Endothelial cell of umbilical vein (primary cell): ENCODE results near the gene CNTNAP2. TPM values are rescaled to one million over a fixed set of nuclear protein-coding genes. Genes with fewer than 3 reads are reported as not detected.

Experiments
- BruUV-seq: library from RNA; stranded (reverse); fragments of 400-500 nt; replicated peaks from 2 replicates; lab custom pipeline; 2021; lab: Mats Ljungman, UMichigan
- CTCF ChIA-PET: fragments of 300-600, 350-600 bp; sonication (Branson Sonifier 250); formaldehyde crosslinking; loops from one replicate; lab custom pipeline; 2021; ENCODE audit warnings: antibody characterized with exemption, inconsistent platforms; lab: Charles Lee
- POLR2A ChIA-PET: fragments of 300-600, 350-600 bp; sonication (Branson Sonifier 250); formaldehyde crosslinking; loops from one replicate; lab custom pipeline; 2021; ENCODE audit warnings: antibody characterized with exemption, inconsistent platforms; lab: Charles Lee
- DNase-seq: peaks from one replicate; pipeline ENCODE4 v3.0.0-alpha.2; 2011; ENCODE audit warnings: low read depth, low spot score
- FAIRE-seq: peaks from 2 replicates; lab custom pipeline; 2011; peaks lifted over from hg19 to GRCh38; lab: Jason Lieb, UNC
- H2AFZ ChIP-seq: 2 replicates; pipeline ENCODE4 v1.6.0; 2012; ENCODE audit warnings: low read depth, low read length, control low read depth, inconsistent platforms
- H3K27ac ChIP-seq: 2 replicates; pipeline ENCODE4 v1.5.1; 2011; ENCODE audit warnings: low read depth, mild to moderate bottlenecking, control low read depth, low read length, moderate library complexity; ENCODE audit not compliant: insufficient read depth
- H3K27me3 ChIP-seq, 2 experiments: 2 replicates each; pipeline versions ENCODE4 v1.6.0 to v1.6.1; 2011; ENCODE audit warnings: low read length in 2 of 2, mixed read lengths in 1 of 2; ENCODE audit not compliant: control insufficient read depth in 2 of 2, insufficient read depth in 2 of 2
- H3K36me3 ChIP-seq, 2 experiments: 2 replicates in 1 of 2; 3 replicates in 1 of 2; pipeline ENCODE4 v1.5.1; 2011; ENCODE audit warnings: low read length in 2 of 2, mild to moderate bottlenecking in 1 of 2, moderate library complexity in 1 of 2; ENCODE audit not compliant: control insufficient read depth in 2 of 2, insufficient read depth in 2 of 2; ENCODE audit errors: extremely low read depth in 1 of 2
- H3K4me1 ChIP-seq: 3 replicates; pipeline ENCODE4 v1.5.1; 2011; ENCODE audit warnings: mild to moderate bottlenecking, low read length; ENCODE audit not compliant: control insufficient read depth, insufficient read depth; ENCODE audit errors: extremely low read depth
- H3K4me2 ChIP-seq: 2 replicates; pipeline ENCODE4 v1.6.1; 2011; ENCODE audit warnings: low read length, control low read depth, mixed read lengths; ENCODE audit not compliant: insufficient read depth
- H3K4me3 ChIP-seq, 3 experiments: fragments of 200-600 bp in 1 of 3; sonication (generic), shearing (Covaris generic) in 1 of 3; replicated peaks in 1 of 3; 2 replicates each; pipeline ENCODE4 v1.5.1; 2011 to 2016; ENCODE audit warnings: control low read depth in 3 of 3, low read length in 3 of 3, mild to moderate bottlenecking in 2 of 3, inconsistent platforms in 1 of 3, low read depth in 1 of 3, moderate library complexity in 1 of 3; ENCODE audit not compliant: insufficient read depth in 1 of 3
- H3K79me2 ChIP-seq: 2 replicates; pipeline ENCODE4 v1.6.0; 2012; ENCODE audit warnings: low read length, inconsistent platforms; ENCODE audit not compliant: control insufficient read depth, insufficient read depth
- H3K9ac ChIP-seq: replicated peaks from 2 replicates; pipeline ENCODE3; 2011; ENCODE audit warnings: low read length, control low read depth; ENCODE audit not compliant: insufficient read depth; ENCODE audit errors: extremely low read depth
- H3K9me1 ChIP-seq: replicated peaks from 3 replicates; pipeline ENCODE4 v1.6.0; 2011; ENCODE audit warnings: mild to moderate bottlenecking, low read length; ENCODE audit not compliant: control insufficient read depth, insufficient read depth; ENCODE audit errors: extremely low read depth
- H3K9me3 ChIP-seq: replicated peaks from 2 replicates; pipeline ENCODE4 v1.5.1; 2012; ENCODE audit warnings: low read length, inconsistent platforms; ENCODE audit not compliant: control insufficient read depth, insufficient read depth
- H4K20me1 ChIP-seq: replicated peaks from 2 replicates; pipeline ENCODE3; 2011; ENCODE audit warnings: mild to moderate bottlenecking, low read length; ENCODE audit not compliant: control insufficient read depth, insufficient read depth; ENCODE audit errors: extremely low read depth
- EZH2 ChIP-seq: IDR thresholded peaks from 2 replicates; pipeline ENCODE4 v1.6.1; 2012; ENCODE audit warnings: borderline replicate concordance, low read depth, mild to moderate bottlenecking, moderate library complexity, low read length, inconsistent platforms; ENCODE audit not compliant: severe bottlenecking
- FOS ChIP-seq: IDR thresholded peaks from 2 replicates; pipeline ENCODE4 v1.6.1; 2011; ENCODE audit warnings: mild to moderate bottlenecking, low read length, moderate library complexity, borderline replicate concordance; ENCODE audit not compliant: insufficient read depth
- GATA2 ChIP-seq: IDR thresholded peaks from 2 replicates; pipeline ENCODE4 v1.7.0; 2011; ENCODE audit warnings: low read depth, mild to moderate bottlenecking, moderate library complexity, mixed read lengths, low read length; ENCODE audit not compliant: insufficient read length, insufficient read depth
- JUN ChIP-seq: IDR thresholded peaks from 2 replicates; pipeline ENCODE4 v1.6.1; 2011; ENCODE audit warnings: borderline replicate concordance, low read depth; ENCODE audit not compliant: insufficient read length, insufficient read depth
- MYC ChIP-seq: IDR thresholded peaks from one replicate; pipeline ENCODE4 v1.6.1; 2011; ENCODE audit warnings: mild to moderate bottlenecking, low read depth, low read length
- POLR2A ChIP-seq: IDR thresholded peaks from 2 replicates; pipeline ENCODE4 v1.6.1; 2012; ENCODE audit warnings: low read depth, mild to moderate bottlenecking, control low read depth, low read length
- POLR2AphosphoS5 ChIP-seq: IDR thresholded peaks from 2 replicates; pipeline ENCODE4 v1.6.1; 2012; ENCODE audit warnings: low read depth, mild to moderate bottlenecking, control low read depth, low read length, moderate library complexity; ENCODE audit not compliant: insufficient read depth
- dilution Hi-C: fragments of 300-500 bp; cut with MboI; formaldehyde crosslinking; loops from one replicate; pipeline ENCODE4 v1.15.0; 2019; ENCODE audit warnings: low sequenced_read_pairs; ENCODE audit not compliant: extremely low pct_ligation_motif_present
- intact Hi-C: fragments of 100-400 bp; cut with micrococcal nuclease; formaldehyde crosslinking; loops from one replicate; pipeline ENCODE4 v1.10.0; 2022
- polyA plus RNA-seq, 4 experiments: library from polyadenylated mRNA; depleted of rRNA in 3 of 4; stranded (reverse) in 3 of 4; unstranded in 1 of 4; fragments of >200 nt; gene quantifications; 2 replicates each; pipeline versions ENCODE4 v1.2.1 to v1.2.3, GENCODE V29; 2011 to 2012; ENCODE audit warnings: missing spikeins in 1 of 4
- total RNA-seq: library from RNA; stranded (reverse); gene quantifications from 2 replicates; pipeline ENCODE4 v1.2.3, GENCODE V29; 2021
- TF ChIP-seq, protein P1 (sequence below), 2 donors: IDR thresholded peaks; 1 replicate in 1 of 2; 2 replicates in 1 of 2; pipeline ENCODE4 v1.5.1; 2011; ENCODE audit warnings: low read length in 2 of 2, mild to moderate bottlenecking in 2 of 2, moderate library complexity in 2 of 2, control low read depth in 1 of 2, inconsistent platforms in 1 of 2, low read depth in 1 of 2; ENCODE audit not compliant: insufficient read depth in 1 of 2; ENCODE audit errors: extremely low read depth in 1 of 2
- TF ChIP-seq, protein P2 (sequence below): IDR thresholded peaks from 2 replicates; pipeline ENCODE4 v1.6.1; 2011; ENCODE audit not compliant: insufficient read depth, insufficient read length

The CNTNAP2 gene
- total and polyA plus RNA-seq, 2 donors (not counting 3 experiments of a cell fraction or from before 2014, with no cell fraction given): not detected

DNA sequence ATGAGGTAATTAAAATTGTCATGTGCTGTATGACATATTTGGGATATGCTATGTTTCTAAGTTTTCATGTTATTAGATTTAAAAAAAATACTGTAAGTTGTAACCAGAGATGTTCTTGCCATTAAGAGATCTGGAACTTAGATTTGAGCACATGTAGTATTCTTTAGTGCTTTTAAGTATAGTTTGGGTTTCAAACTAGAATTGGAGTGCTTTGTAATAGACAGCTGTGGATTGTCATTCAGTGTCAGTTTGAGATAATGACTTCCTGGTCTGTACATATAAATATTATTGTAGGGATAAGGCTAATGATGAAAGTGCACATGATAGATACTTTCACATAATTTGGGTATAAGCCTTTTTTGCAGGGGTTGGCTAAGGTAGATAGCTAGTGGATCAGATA lies 936.2 kb downstream of the CNTNAP2 start:
- BruUV-seq: no TSS peak
- Histone ChIP-seq H3K4me3 (no peak overlapping the region), H3K36me3 (no peaks in the 10 kb centered on the region), H3K4me2 (no peak overlapping the region), H3K4me1 (no peaks in the 10 kb centered on the region), H3K9me3 (peaks cover 2% of the 10 kb centered on the region), H4K20me1 (no peaks in the 10 kb centered on the region), H3K27ac (no peak overlapping the region), H3K27me3 (no peaks in the 10 kb centered on the region), H2AFZ (no peak overlapping the region), H3K79me2 (no peaks in the 10 kb centered on the region), H3K9me1 (no peaks in the 10 kb centered on the region), H3K9ac (no peak overlapping the region)
- POLR2A ChIA-PET: no interaction called here
- dilution Hi-C loops: no loop called here
- TF ChIP-seq, protein P1, sequence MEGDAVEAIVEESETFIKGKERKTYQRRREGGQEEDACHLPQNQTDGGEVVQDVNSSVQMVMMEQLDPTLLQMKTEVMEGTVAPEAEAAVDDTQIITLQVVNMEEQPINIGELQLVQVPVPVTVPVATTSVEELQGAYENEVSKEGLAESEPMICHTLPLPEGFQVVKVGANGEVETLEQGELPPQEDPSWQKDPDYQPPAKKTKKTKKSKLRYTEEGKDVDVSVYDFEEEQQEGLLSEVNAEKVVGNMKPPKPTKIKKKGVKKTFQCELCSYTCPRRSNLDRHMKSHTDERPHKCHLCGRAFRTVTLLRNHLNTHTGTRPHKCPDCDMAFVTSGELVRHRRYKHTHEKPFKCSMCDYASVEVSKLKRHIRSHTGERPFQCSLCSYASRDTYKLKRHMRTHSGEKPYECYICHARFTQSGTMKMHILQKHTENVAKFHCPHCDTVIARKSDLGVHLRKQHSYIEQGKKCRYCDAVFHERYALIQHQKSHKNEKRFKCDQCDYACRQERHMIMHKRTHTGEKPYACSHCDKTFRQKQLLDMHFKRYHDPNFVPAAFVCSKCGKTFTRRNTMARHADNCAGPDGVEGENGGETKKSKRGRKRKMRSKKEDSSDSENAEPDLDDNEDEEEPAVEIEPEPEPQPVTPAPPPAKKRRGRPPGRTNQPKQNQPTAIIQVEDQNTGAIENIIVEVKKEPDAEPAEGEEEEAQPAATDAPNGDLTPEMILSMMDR (IDR thresholded peaks at IDR 0.05; ENCODE audit: extremely low read depth in 1 of 2, insufficient read depth in 1 of 2, low read depth in 1 of 2, low read length in 2 of 2): no peak
- TF ChIP-seq POLR2A (no peak), FOS (no peak), JUN (no peak), POLR2AphosphoS5 (no peak), GATA2 (no peak), MYC (no peak), EZH2 (no peak)
- TF ChIP-seq, protein P2, sequence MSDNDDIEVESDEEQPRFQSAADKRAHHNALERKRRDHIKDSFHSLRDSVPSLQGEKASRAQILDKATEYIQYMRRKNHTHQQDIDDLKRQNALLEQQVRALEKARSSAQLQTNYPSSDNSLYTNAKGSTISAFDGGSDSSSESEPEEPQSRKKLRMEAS: no peak
- FAIRE-seq (no peak), DNase-seq (no peak)
- intact Hi-C loops: no loop called here
- CTCF ChIA-PET: no interaction called here
